Esophagus (tissue), 2 donors: Measurements from ENCODE around the gene NUDT21. TPM values are rescaled to one million over a fixed set of nuclear protein-coding genes. Genes with fewer than 3 reads are reported as not detected.
"Not testable (repeated sequence)": the region's sequence is repeated elsewhere in the genome, so short reads cannot be mapped to it uniquely, and the experiment has no call there.

Experiments
- H3K27ac ChIP-seq, 2 donors: one replicate each; pipeline ENCODE4 v1.5.1; 2013; ENCODE audit warnings: low read depth in 2 of 2, mild to moderate bottlenecking in 2 of 2, inconsistent platforms in 1 of 2, low read length in 1 of 2, moderate library complexity in 1 of 2
- H3K27me3 ChIP-seq, 2 donors: one replicate each; pipeline ENCODE4 v1.6.1; 2013; ENCODE audit warnings: low read length in 2 of 2, control low read depth in 1 of 2, mild to moderate bottlenecking in 1 of 2; ENCODE audit not compliant: insufficient read depth in 2 of 2, control insufficient read depth in 1 of 2
- H3K36me3 ChIP-seq, 2 donors: one replicate each; pipeline ENCODE4 v1.6.1; 2013; ENCODE audit warnings: low read length in 1 of 2; ENCODE audit not compliant: control insufficient read depth in 2 of 2, insufficient read depth in 2 of 2
- H3K4me1 ChIP-seq, 2 donors: one replicate each; pipeline ENCODE4 v1.6.1; 2013; ENCODE audit warnings: low read length in 1 of 2; ENCODE audit not compliant: control insufficient read depth in 2 of 2, insufficient read depth in 2 of 2
- H3K4me3 ChIP-seq, 2 donors: one replicate each; pipeline ENCODE4 v1.5.1; 2013; ENCODE audit warnings: low read length in 2 of 2, mild to moderate bottlenecking in 2 of 2, low read depth in 1 of 2, moderate library complexity in 1 of 2
- H3K9me3 ChIP-seq, 2 donors: one replicate each; pipeline ENCODE4 v1.6.1; 2013; ENCODE audit warnings: mild to moderate bottlenecking in 2 of 2, low read depth in 1 of 2, low read length in 1 of 2, moderate library complexity in 1 of 2; ENCODE audit not compliant: control insufficient read depth in 2 of 2, insufficient read depth in 1 of 2
- WGBS, 2 donors: extraction: QIAGEN DNeasy Blood & Tissue Kit; methylation state at CpG; one replicate each; pipeline ENCODE4 v1.1.7; 2013; 5-methylcytosine and 5-hydroxymethylcytosine counted together
- polyA plus RNA-seq, 2 donors: library from polyadenylated mRNA; stranded (reverse); fragments of 200-250 nt; gene quantifications; one replicate each; pipeline ENCODE4 v1.2.3, GENCODE V29; 2013
- donor health status: healthy with polysubstance abuse.
- donor health status: Bipolar disorder and iron deficiency.

NUDT21 gene
- polyA plus RNA-seq: 10 to 100 TPM; 29.5 to 40.1 TPM

DNA sequence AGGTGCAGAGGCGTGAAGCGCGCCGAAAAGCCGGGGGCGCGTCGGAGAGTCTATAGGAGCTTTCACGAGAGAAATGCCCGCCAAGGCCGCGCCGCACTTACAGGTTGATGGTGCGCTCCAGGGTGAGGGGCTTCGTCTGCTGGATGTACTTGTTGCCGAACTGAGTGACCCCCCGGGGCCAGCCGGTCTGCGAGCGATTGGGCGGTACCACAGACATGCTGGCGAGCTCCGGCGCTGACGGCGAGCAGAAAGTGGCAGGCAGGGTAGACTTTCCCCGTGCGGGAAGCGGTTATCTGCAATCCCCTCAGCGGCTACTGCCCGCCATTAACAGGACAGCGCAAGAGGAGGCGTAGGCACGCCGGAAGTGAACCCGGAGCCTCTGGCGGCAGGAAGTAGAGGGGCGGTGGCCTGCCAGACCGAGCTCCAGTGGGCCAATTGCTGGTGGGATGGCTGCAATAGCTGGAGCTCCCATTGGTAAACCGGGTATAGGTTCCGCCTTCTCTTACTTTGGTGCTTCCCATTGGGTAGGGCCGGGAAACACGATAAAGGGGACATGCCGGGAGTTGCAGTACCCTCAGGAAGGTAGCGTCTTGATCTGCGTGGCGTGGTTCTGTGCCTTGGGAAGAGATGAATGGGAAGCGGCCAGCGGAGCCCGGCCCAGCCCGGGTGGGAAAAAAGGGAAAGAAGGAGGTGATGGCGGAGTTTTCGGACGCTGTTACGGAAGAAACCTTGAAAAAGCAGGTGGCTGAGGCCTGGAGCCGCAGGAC lies at the start of gene NUDT21, which contains the start of gene OGFOD1:
Gene NUDT21 (minus strand): TSS at position 347 of the 767 bp plus-strand sequence. CDS start 130 bp downstream, at position 217.
Gene OGFOD1 (plus strand): TSS at position 569 of the 767 bp plus-strand sequence. CDS start 59 bp downstream, at position 628.
- H3K27ac ChIP-seq: peak within 1 kb of the TSS; percentile 86 to 95
- peaks cover 4 to 5% of the 10 kb centered on the region in 2 donors for H3K36me3 ChIP-seq
- peak within 1 kb of the TSS; percentile 94 to 98 for H3K4me3 ChIP-seq
- peaks cover 2 to 7% of the 10 kb centered on the region in 2 donors for H3K4me1 ChIP-seq
- WGBS, 2 donors: 0% methylated on average over 56 of the region's 56 CpGs
- no peaks in the 10 kb centered on the region for H3K27me3 ChIP-seq
- no peaks in the 10 kb centered on the region for H3K9me3 ChIP-seq

DNA sequence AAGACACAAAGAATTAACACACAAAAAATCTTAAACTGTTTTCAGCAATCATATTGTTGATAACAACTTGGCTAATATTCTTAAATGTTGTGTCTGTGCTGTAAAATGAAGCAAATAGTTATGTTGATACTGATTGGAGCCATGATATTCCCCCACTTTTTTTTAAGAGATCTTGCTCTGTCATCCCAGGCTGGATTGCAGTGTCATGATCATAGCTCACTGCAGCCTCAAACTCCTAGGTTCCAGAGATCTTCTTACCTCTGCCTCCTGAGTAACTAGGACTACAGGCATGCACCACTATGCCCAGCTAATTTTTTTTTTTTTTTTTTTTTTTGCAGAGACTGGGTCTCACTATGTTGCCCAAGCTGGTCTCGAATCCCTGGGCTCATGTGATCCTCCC lies 42.7 kb upstream of the NUDT21 start:
- Histone ChIP-seq H3K27ac (no peak overlapping the region), H3K4me3 (no peak overlapping the region), H3K9me3 (no peaks in the 10 kb centered on the region), H3K27me3 (no peaks in the 10 kb centered on the region), H3K36me3 (peaks cover 0 to 5% of the 10 kb centered on the region in 2 donors), H3K4me1 (no peaks in the 10 kb centered on the region)
- WGBS, 2 donors: 100% methylated on average over 1 of the region's 1 CpG

DNA sequence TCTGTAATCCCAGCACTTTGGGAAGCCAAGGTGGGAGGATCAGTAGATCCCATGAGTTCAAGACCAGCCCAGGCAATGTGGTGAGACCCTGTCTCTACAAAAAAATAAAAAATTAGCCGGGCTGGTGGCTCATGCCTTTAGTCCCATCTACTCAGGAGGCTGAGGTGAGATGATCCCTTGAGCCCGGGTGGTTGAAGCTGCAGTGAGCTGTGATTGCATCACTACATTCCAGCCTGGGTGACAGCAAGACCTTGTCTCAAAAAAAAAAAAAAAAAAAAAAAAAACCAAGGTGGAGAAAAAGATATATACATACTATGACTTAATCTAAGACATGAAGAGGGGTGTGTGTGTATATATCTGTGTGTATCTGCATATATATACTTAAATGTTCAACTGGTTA lies 42.0 kb upstream of the NUDT21 start:
- Histone ChIP-seq H3K36me3 (peaks cover 0 to 5% of the 10 kb centered on the region in 2 donors), H3K4me1 (no peaks in the 10 kb centered on the region), H3K27me3 (no peaks in the 10 kb centered on the region), H3K27ac (no peak overlapping the region), H3K4me3 (no peak overlapping the region), H3K9me3 (no peaks in the 10 kb centered on the region)
- 88 to 94% methylated on average over 2 of the region's 2 CpGs for WGBS, 2 donors

DNA sequence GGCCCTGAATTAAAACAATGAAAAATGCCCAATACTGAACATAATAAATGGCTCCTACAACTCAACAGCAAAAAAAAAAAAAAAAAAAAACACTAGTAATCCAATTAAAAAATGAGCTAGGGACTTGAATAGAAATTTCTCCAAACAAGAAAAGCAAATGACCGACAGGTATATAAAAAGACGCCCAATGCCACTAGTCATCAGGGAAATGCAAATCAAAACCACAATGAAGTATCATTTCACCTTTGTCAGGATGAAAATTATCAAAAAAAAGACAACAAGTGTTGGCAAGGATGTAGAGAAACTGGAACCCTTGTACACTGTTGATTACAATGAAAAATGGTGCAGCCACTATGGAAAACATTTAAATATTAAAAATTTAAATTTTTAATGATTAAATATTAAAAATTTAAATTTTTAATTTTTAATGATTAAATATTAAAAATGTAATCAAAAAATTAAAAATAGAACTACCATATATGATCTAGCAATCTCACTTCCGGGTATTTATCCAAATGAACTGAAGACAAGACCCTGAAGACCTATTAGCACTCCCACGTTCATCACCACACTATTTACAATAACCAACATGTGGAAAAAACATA lies 40.6 kb upstream of the NUDT21 start:
- 95 to 96% methylated on average over 4 of the region's 4 CpGs for WGBS, 2 donors
- no peak overlapping the region for H3K4me3 ChIP-seq
- H3K4me1 ChIP-seq: no peaks in the 10 kb centered on the region
- H3K27me3 ChIP-seq: no peaks in the 10 kb centered on the region
- H3K27ac ChIP-seq: no peak overlapping the region
- no peaks in the 10 kb centered on the region for H3K9me3 ChIP-seq
- H3K36me3 ChIP-seq: peaks cover 0 to under 1% of the 10 kb centered on the region in 2 donors

DNA sequence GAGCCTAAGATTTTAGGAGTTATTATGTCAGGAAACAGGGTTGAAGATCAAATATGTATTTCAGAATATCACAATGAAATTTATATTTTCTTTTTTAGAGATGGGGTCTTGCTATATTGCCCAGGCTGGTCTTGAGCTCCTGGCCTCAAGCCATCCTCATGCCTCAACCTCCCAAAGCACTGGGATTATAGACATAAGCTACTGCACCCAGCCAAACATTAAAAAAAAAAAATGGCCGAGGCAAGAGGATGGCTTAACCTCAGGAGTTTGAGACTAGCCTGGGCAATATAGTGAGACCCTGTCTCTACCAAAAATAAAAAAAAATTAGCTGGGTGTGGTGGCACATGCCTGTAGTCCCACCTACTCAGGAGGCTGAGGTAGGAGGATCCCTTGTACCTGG lies 37.7 kb upstream of the NUDT21 start:
- not testable (repeated sequence) for H3K27ac ChIP-seq, H3K4me1 ChIP-seq, H3K9me3 ChIP-seq, H3K27me3 ChIP-seq, H3K36me3 ChIP-seq, H3K4me3 ChIP-seq
- 96 to 100% methylated on average over 1 of the region's 1 CpG for WGBS, 2 donors

DNA sequence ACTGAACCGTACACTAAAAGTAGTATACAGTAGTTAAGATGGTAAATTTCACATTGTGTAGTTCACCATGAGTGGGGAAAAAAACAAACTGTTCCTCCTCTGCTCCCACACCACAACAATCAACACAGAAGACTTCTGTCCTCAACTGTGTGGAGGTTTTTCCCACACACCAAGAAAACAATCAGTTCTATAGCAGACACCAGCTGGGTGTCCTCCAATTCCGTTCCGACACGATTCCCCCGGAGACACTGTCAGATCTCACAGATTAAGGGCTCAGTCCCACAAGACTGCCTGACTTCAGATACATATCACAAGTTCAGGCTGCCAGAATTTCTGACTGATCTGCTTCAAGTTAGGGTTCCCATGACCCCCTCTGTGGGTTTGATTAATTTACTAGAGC lies 36.9 kb upstream of the NUDT21 start:
- Histone ChIP-seq H3K36me3 (peaks cover 2 to 8% of the 10 kb centered on the region in 2 donors), H3K9me3 (no peaks in the 10 kb centered on the region), H3K4me1 (no peaks in the 10 kb centered on the region), H3K27me3 (no peaks in the 10 kb centered on the region), H3K4me3 (no peak overlapping the region), H3K27ac (no peak overlapping the region)
- WGBS, 2 donors: 71 to 75% methylated on average over 5 of the region's 5 CpGs

DNA sequence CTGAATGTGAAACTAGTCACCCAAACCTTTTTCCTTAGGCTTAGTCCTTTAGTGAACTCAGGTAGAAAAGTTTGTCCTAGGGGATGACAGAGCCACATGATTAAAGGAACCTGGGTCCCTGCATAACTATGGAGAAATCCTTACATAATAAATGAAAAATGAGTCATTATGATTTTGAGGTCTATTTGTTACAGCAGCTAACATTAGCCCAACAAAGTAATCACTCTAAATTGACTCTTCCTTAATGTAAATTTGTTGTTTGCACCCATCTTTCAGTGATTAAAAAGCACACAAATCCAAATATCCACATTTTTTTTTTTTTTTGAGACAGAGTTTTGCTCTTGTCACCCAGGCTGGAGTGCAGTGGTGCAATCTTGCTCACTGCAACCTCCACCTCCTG lies 32.3 kb upstream of the NUDT21 start:
- Histone ChIP-seq H3K36me3 (peaks cover 2 to 11% of the 10 kb centered on the region in 2 donors), H3K9me3 (no peaks in the 10 kb centered on the region), H3K27ac (no peak overlapping the region), H3K4me1 (peaks cover 0 to 3% of the 10 kb centered on the region in 2 donors), H3K4me3 (no peak overlapping the region), H3K27me3 (no peaks in the 10 kb centered on the region)

DNA sequence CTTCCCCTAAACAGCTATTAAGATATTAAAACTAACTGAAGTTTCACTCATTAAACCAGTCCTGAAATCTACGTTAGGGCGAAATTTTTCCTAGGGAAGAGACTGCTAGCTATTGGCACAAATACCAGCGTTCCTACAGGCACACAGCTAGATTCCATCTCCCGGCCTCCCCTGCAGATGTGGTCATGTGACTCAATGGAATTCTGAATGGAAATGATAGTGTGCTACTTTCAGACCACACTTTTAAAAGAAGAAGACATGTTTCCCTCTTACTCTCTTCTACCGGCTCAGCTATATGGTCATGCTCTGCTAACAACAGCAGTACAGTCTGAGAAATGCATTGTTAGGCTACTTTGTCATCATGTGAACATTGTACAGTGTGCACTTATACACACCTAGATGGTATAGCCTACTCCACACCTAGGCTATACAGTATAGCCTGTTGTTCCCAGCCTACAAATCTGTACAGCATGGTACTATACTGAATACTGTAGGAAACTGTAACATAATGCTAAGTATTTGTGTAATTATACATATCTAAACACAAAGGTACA lies 31.6 kb upstream of the NUDT21 start:
- Histone ChIP-seq H3K27me3 (no peaks in the 10 kb centered on the region), H3K4me1 (peaks cover 0 to 3% of the 10 kb centered on the region in 2 donors), H3K4me3 (no peak overlapping the region), H3K9me3 (no peaks in the 10 kb centered on the region), H3K36me3 (peaks cover 2 to 11% of the 10 kb centered on the region in 2 donors), H3K27ac (peak overlapping the region in 1 of 2 donors; percentile 18)
- WGBS, 2 donors: 90 to 93% methylated on average over 5 of the region's 5 CpGs

DNA sequence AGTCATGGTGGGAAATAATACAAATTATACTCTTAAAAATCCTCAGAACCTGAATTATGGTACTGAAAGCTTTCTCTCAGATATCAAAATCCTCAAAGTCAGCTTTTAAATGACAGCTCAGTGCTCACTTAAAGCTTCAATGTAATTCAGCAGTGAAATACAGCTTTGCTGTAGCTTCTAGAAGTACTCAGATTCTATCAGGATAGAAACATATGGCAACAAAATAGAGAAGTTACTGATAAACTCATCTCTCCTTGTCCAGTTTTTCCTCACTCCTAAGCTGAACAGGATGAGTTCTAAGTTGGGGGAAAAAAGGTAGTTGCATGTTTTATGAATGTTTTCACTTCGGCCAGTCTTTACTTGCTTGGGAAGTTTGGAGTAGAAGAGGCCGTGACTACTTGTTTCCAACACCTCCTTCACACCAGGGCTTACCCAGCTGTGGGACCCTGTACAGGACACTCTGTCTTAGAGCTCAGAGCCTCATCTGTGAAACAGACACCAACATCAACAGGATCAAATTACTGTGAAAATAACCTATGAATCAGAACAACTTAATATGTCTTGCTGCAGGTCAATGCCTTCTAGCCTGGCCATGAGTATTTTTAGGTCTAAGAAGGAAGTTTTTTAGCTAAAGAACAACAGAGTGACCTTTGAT lies 30.5 kb upstream of the NUDT21 start:
- no peak overlapping the region for H3K4me3 ChIP-seq
- peaks cover 2 to 11% of the 10 kb centered on the region in 2 donors for H3K36me3 ChIP-seq

More for the DNA sequence above, 30.5 kb upstream of the NUDT21 start:
- Histone ChIP-seq H3K27me3 (no peaks in the 10 kb centered on the region), H3K4me1 (peaks cover 0 to 3% of the 10 kb centered on the region in 2 donors), H3K27ac (no peak overlapping the region), H3K9me3 (no peaks in the 10 kb centered on the region)
- 86 to 87% methylated on average over 2 of the region's 2 CpGs for WGBS, 2 donors
